ENCODE results near the gene CMTR1. TPM values are rescaled to one million over a fixed set of nuclear protein-coding genes. Genes with fewer than 3 reads are reported as not detected.

The CMTR1 gene
- total RNA-seq, 4 donors from 2014 or later, result 39.3 to 45.0 (median 40.9) TPM

DNA sequence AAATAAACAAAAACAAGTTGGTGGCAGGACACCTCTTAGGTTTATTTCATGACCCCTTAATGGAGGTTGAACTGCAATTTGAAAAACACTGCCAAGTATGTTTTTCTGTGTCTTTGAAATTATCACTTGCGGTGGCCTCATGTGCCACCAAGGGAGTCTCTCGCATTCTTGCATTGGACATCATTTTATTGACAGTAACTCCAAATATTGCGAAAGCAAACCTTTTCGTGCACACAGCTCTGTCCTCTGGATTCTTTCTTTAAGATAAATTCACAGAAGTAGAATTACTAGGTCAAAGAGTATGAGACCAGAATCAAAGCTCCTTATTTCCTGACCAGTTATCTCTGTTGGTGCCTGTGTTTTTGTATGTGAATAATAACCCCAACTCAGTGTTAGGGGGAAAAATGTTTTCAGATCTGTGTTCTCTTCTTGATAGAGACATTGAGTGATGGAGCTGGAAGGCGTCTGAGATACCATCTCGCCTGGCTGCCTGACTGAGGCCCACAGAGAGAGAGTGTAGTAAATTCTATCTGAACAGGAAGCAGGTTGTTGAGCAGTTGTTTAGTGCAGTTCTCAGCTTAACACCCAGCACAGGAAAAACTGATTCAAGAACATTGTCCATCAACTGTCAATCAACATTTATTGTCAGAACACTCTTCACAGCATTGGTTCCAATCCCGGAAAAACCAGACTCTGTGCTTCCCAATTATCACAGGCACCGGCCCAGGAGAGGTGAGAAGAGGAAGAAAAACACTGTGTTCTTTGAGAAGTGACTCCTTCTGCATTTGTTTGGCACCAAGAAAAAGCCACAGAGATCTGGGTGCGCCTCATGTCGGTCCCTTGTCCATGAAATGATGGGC is 68.8 kb downstream of the CMTR1 start:
- WGBS, 2 donors, result 70 to 78% methylated on average over 10 of the region's 10 CpGs
- TF ChIP-seq POLR2A (IDR thresholded peaks at IDR 0.05) (no peak), EP300 (IDR thresholded peaks at IDR 0.05) (no peak)
- TF ChIP-seq, protein P1, sequence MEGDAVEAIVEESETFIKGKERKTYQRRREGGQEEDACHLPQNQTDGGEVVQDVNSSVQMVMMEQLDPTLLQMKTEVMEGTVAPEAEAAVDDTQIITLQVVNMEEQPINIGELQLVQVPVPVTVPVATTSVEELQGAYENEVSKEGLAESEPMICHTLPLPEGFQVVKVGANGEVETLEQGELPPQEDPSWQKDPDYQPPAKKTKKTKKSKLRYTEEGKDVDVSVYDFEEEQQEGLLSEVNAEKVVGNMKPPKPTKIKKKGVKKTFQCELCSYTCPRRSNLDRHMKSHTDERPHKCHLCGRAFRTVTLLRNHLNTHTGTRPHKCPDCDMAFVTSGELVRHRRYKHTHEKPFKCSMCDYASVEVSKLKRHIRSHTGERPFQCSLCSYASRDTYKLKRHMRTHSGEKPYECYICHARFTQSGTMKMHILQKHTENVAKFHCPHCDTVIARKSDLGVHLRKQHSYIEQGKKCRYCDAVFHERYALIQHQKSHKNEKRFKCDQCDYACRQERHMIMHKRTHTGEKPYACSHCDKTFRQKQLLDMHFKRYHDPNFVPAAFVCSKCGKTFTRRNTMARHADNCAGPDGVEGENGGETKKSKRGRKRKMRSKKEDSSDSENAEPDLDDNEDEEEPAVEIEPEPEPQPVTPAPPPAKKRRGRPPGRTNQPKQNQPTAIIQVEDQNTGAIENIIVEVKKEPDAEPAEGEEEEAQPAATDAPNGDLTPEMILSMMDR (IDR thresholded peaks at IDR 0.05), result no peak
- Histone ChIP-seq H3K27ac (peak overlapping the region in 1 of 4 donors; percentile 17), H3K27me3 (no peaks in the 10 kb centered on the region), H3K36me3 (no peaks in the 10 kb centered on the region), H3K4me1 (peaks cover 0 to 7% (median 4%) of the 10 kb centered on the region in 4 donors), H3K4me3 (no peak overlapping the region), H3K9me3 (no peaks in the 10 kb centered on the region)
- no peak for DNase-seq (ENCODE audit: low spot score in 2 of 2)

DNA sequence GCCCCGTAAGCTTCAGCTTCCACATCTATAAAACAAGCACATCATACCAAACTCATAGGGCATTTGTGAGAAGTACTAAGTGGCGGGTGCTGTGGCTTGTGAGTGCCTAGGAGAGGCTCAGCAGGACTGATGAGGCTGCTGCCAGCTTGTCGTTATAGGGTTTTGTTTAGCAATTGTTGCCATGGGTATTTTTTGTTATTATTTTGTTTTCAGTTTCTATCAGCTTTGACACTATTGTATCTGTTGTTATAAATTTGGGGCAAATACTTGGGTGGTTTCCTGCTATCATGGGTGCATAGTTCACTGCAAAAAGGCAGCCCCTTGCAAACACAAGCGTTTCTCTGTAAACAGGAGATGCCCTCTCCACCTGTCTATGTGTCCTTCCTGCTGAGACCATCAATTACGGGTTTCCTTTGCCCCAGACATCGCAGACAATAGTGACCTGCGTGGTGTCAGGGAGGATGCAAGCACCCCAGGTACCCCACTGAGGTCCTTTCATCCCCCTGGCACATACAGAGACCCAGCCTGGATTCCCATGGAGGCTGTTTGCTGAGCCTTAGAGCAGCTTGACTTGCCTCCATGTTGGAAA is 69.8 kb downstream of the CMTR1 start:
- H3K9me3 ChIP-seq, result no peaks in the 10 kb centered on the region
- no peaks in the 10 kb centered on the region for H3K36me3 ChIP-seq
- peak overlapping the region in 1 of 4 donors; percentile 17 for H3K27ac ChIP-seq
- H3K4me3 ChIP-seq, result no peak overlapping the region
- no peak for DNase-seq (ENCODE audit: low spot score in 2 of 2)
- WGBS, 2 donors, result 56 to 65% methylated on average over 7 of the region's 7 CpGs
- H3K27me3 ChIP-seq, result no peaks in the 10 kb centered on the region
- TF ChIP-seq POLR2A (IDR thresholded peaks at IDR 0.05) (no peak), EP300 (IDR thresholded peaks at IDR 0.05) (no peak)
- TF ChIP-seq, protein P1 (IDR thresholded peaks at IDR 0.05), result no peak
- peaks cover 0 to 7% (median 4%) of the 10 kb centered on the region in 4 donors for H3K4me1 ChIP-seq

DNA sequence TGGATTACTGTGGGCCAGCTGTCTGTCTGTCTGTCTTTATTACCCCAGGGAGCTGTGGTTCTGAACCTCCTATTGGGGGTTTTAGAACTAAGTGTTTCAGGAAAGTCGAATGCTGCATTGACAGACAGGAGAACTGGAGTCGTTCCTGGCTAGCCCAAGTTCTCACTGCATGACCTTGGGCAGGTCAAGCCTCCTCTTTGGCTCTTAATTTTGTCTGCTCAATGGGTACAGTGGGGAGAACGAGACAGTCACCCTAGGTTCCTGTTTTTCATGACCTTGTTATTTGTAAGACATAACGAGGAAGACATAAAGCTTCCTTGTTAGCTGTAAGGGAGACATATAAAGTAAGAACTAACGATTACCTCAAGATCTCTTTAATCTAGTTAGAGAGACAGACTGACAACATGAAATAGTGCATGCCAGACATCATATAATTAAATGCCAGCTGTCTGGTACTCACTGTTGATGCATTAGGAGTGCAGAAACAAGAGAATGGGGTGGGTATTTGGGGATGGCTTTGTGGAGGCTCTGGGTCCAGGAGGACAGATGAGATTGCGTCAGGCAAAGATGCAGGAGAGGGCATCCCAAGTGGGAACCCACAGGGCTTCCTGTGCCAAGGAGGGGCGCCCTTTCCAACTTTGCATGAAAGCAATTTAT is 70.4 kb downstream of the CMTR1 start:
- DNase-seq (ENCODE audit: low spot score in 2 of 2), result no peak
- Histone ChIP-seq H3K36me3 (no peaks in the 10 kb centered on the region), H3K4me1 (peaks cover 0 to 7% (median 4%) of the 10 kb centered on the region in 4 donors), H3K27ac (peak overlapping the region in 1 of 4 donors; percentile 29), H3K4me3 (no peak overlapping the region), H3K27me3 (no peaks in the 10 kb centered on the region), H3K9me3 (no peaks in the 10 kb centered on the region)
- 51 to 65% methylated on average over 7 of the region's 7 CpGs for WGBS, 2 donors
- TF ChIP-seq POLR2A (IDR thresholded peaks at IDR 0.05) (no peak), EP300 (IDR thresholded peaks at IDR 0.05) (no peak)
- TF ChIP-seq, protein P1 (IDR thresholded peaks at IDR 0.05), result no peak

DNA sequence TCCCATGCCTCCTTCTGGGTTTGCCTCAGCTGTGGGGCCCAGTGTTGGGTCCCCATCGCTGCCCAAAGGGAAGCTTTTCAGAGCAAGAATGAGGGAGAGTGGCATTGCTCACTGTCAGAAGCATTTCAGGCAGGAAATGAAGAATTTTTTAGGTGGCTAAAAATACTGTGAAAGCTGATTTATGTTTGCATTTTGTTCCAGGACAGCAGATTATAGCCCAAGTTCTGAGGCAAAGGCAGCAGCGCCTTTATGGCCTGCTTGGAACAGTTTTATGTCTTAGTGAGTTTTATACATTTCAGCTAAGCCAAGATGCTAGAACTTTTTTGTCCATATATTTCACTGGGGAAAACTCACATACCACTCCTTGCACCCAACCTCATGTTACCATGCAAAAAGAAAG is 71.0 kb downstream of the CMTR1 start:
- Histone ChIP-seq H3K4me3 (no peak overlapping the region), H3K9me3 (no peaks in the 10 kb centered on the region), H3K27ac (no peak overlapping the region), H3K27me3 (no peaks in the 10 kb centered on the region), H3K36me3 (no peaks in the 10 kb centered on the region), H3K4me1 (peaks cover 0 to 5% (median 3%) of the 10 kb centered on the region in 4 donors)
- TF ChIP-seq, protein P1 (IDR thresholded peaks at IDR 0.05), result no peak
- TF ChIP-seq POLR2A (IDR thresholded peaks at IDR 0.05), result no peak
- WGBS, 2 donors, result 53 to 57% methylated on average over 2 of the region's 2 CpGs
- DNase-seq (ENCODE audit: low spot score in 2 of 2), result no peak

All from tibial nerve (tissue), 4 donors.